ENCODE results near the gene SLC35G4. TPM values are rescaled to one million over a fixed set of nuclear protein-coding genes. Genes with fewer than 3 reads are reported as not detected.

Gene SLC35G4
- total RNA-seq, 2 donors from 2014 or later: not detected

- Mint-ChIP-seq H3K4me3 (no peak overlapping the region), H3K27ac (no peak overlapping the region), H3K36me3 (ENCODE audit: low read depth) (no peaks in the 10 kb centered on the region), H3K9me3 (no peaks in the 10 kb centered on the region), H3K27me3 (ENCODE audit: insufficient read depth) (peaks cover 21% of the 10 kb centered on the region), H3K4me1 (peaks cover 3% of the 10 kb centered on the region)
- Histone ChIP-seq H3K9ac (ENCODE audit: extremely low read depth, low read length, poor library complexity, severe bottlenecking) (no peak overlapping the region), H3K4me1 (ENCODE audit: control insufficient read depth, insufficient read depth, low read length) (no peaks in the 10 kb centered on the region), H3K27ac (ENCODE audit: low read depth, low read length) (no peak overlapping the region), H3K27me3 (ENCODE audit: control insufficient read depth, insufficient read depth, low read length, poor library complexity, severe bottlenecking) (peaks cover 28% of the 10 kb centered on the region), H3K4me3 (ENCODE audit: low read length) (no peak overlapping the region), H3K9me3 (ENCODE audit: control insufficient read depth, low read length) (no peaks in the 10 kb centered on the region), H3K36me3 (ENCODE audit: control insufficient read depth, insufficient read depth, low read length) (no peaks in the 10 kb centered on the region)
- no peak for TF ChIP-seq CTCF (conservative IDR thresholded peaks at IDR 0.05)
- 72 to 84% methylated on average over 3 to 7 of the region's 7 CpGs for WGBS, 2 experiments (ENCODE audit: insufficient coverage in 1 of 2, insufficient read length in 1 of 2)
- DNase-seq: no peak
Measured at GRCh38 chr18:11577271-11578112, 31.9 kb upstream of the SLC35G4 start.

GRCh38 chr18:11578799-11579198 lies 30.6 kb upstream of the SLC35G4 start:
- no peaks in the 10 kb centered on the region for H3K9me3 Mint-ChIP-seq
- Histone ChIP-seq H3K9ac (ENCODE audit: extremely low read depth, low read length, poor library complexity, severe bottlenecking) (no peak overlapping the region), H3K4me3 (ENCODE audit: low read length) (no peak overlapping the region), H3K9me3 (ENCODE audit: control insufficient read depth, low read length) (no peaks in the 10 kb centered on the region), H3K27ac (ENCODE audit: low read depth, low read length) (no peak overlapping the region), H3K36me3 (ENCODE audit: control insufficient read depth, insufficient read depth, low read length) (no peaks in the 10 kb centered on the region), H3K27me3 (ENCODE audit: control insufficient read depth, insufficient read depth, low read length, poor library complexity, severe bottlenecking) (peaks cover 21% of the 10 kb centered on the region), H3K4me1 (ENCODE audit: control insufficient read depth, insufficient read depth, low read length) (no peaks in the 10 kb centered on the region)
- TF ChIP-seq CTCF (conservative IDR thresholded peaks at IDR 0.05): no peak
- H3K4me3 Mint-ChIP-seq: no peak overlapping the region
- H3K36me3 Mint-ChIP-seq (ENCODE audit: low read depth): no peaks in the 10 kb centered on the region
- peaks cover 13% of the 10 kb centered on the region for H3K27me3 Mint-ChIP-seq (ENCODE audit: insufficient read depth)
- DNase-seq: no peak
- WGBS, 2 experiments (ENCODE audit: insufficient coverage in 1 of 2, insufficient read length in 1 of 2): 80% methylated on average over 3 of the region's 3 CpGs; no CpG with 5 or more reads in 1 of the 2 experiments
- no peaks in the 10 kb centered on the region for H3K4me1 Mint-ChIP-seq
- H3K27ac Mint-ChIP-seq: no peak overlapping the region

GRCh38 chr18:11579916-11580315 lies 29.5 kb upstream of the SLC35G4 start:
- H3K4me1 Mint-ChIP-seq: no peaks in the 10 kb centered on the region
- peaks cover 11% of the 10 kb centered on the region for H3K27me3 ChIP-seq (ENCODE audit: control insufficient read depth, insufficient read depth, low read length, poor library complexity, severe bottlenecking)
- WGBS, 2 experiments (ENCODE audit: insufficient coverage in 1 of 2, insufficient read length in 1 of 2): 98 to 99% methylated on average over 7 to 14 of the region's 15 CpGs
- DNase-seq: no peak
- peaks cover 3% of the 10 kb centered on the region for H3K27me3 Mint-ChIP-seq (ENCODE audit: insufficient read depth)
- H3K9me3 ChIP-seq (ENCODE audit: control insufficient read depth, low read length): no peaks in the 10 kb centered on the region
- H3K36me3 Mint-ChIP-seq (ENCODE audit: low read depth): no peaks in the 10 kb centered on the region
- no peaks in the 10 kb centered on the region for H3K4me1 ChIP-seq (ENCODE audit: control insufficient read depth, insufficient read depth, low read length)
- TF ChIP-seq CTCF (conservative IDR thresholded peaks at IDR 0.05): no peak
- H3K9ac ChIP-seq (ENCODE audit: extremely low read depth, low read length, poor library complexity, severe bottlenecking): no peak overlapping the region
- H3K4me3 ChIP-seq (ENCODE audit: low read length): no peak overlapping the region
- H3K27ac Mint-ChIP-seq: no peak overlapping the region
- no peak overlapping the region for H3K4me3 Mint-ChIP-seq
- no peaks in the 10 kb centered on the region for H3K9me3 Mint-ChIP-seq
- H3K27ac ChIP-seq (ENCODE audit: low read depth, low read length): no peak overlapping the region
- H3K36me3 ChIP-seq (ENCODE audit: control insufficient read depth, insufficient read depth, low read length): no peaks in the 10 kb centered on the region

Data from endodermal cell (in vitro differentiated cells).